ENCODE results near the gene GNLY.

Gene GNLY

GRCh38 chr2:85744741-85745601, 50.8 kb downstream of the GNLY start:
- DNase-seq (ENCODE audit: low read depth), result no peak

DNA sequence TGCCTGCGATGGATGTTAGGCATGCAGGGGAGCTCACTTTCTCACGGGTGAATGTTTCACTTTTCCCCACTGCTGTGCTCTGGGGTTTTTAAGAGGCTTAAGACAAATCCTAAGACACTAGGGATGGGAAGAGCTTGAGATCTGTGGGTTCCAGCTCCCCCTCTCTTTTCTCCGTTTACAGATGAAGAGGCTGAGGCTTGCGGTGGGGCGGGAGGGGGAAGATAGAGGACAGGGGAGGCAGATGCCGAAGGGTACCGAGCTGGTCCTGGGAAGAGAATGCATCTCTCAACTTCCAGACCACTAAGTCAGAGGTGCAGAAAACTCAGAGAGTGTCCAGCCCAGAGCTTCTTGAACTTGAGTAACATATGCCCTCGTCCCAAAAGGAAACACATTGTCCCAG, 51.5 kb downstream of the GNLY start:
- DNase-seq (ENCODE audit: low read depth), result no peak

DNA sequence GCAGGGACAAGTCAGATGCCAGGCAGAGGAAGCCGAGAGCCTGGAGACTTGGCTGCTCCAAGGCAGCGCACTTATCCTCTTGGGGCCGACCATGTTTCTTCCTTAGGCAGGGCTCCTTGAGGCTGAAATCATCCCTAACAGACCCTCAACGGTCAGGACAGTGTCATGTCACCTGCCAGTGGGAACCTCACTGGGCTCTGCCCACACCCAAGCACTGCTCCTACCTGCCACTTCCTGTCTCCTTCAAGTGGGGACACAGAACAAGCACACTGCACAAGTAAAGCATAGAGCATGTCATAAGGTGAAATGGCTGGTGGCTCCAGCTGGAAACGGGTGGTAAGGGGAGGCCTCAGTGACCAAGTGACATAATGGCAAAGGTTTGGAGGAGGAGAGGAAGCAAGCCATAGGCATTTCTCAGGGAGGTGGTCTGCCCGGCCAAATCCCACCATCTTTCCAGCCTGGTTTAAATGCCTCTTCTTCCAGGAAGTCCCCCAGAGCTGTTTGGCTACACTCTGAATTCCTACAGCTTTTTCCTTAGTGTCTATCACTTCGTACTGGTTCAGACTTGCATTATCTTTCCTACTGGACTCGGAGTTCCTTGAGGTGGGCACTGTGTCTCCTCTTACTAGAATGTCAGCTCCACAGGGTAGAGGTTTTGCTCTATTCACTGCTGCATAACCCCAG, 52.3 kb downstream of the GNLY start:
- DNase-seq (ENCODE audit: low read depth), result no peak

GRCh38 chr2:85747441-85747840, 53.3 kb downstream of the GNLY start:
- DNase-seq (ENCODE audit: low read depth), result no peak

DNA sequence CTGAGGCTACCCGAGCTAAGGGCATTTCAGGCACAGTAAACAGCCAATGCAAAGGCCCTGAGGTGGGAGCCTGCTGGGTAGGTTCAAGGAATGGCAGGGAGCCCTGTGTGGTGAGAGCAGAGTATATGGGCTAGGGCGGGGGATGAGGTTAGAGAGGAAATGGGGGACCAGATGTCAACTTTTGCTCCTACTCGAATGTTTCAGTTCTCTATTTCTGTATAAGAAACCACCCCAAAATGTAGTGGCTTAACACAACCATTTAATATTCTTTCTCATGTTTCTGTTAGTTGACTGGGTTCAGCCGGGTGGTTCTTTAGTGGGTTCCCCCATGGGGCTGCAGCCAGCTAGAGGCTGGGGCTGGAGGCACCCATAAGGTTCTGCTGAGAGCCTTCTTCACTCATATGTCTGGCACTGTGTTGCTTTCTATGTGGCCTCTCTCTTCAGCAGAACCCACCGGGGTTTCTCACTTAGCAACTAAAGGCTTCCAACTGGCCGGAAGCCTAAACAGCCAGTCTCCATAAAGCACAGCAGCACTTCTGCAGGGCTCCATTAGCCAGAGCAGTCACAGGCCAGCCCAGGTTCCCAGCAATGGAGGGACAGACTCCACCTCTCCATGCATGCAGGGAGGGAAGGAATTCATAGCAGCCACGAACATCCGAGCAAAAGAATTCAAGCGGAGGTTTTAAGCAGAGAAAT, 54.0 kb downstream of the GNLY start:
- no peak for DNase-seq (ENCODE audit: low read depth)

Measured in ELR (cell line).